Measurements from ENCODE around the gene BRD8. TPM values are rescaled to one million over a fixed set of nuclear protein-coding genes. Genes with fewer than 3 reads are reported as not detected.

BRD8 gene
- total and polyA plus RNA-seq, 2 donors (not counting 3 experiments of a cell fraction or from before 2014, with no cell fraction given) = 38.2 to 73.7 TPM

- POLR2A ChIA-PET = no interaction called here
- no peaks in the 10 kb centered on the region for H3K9me1 ChIP-seq (replicated peaks; ENCODE audit: control insufficient read depth, extremely low read depth, insufficient read depth, low read length)
- TF ChIP-seq POLR2AphosphoS5 (IDR thresholded peaks at IDR 0.05; ENCODE audit: insufficient read depth, low read depth, low read length) (no peak), MYC (IDR thresholded peaks at IDR 0.05; ENCODE audit: low read depth, low read length) (no peak), FOS (IDR thresholded peaks at IDR 0.05; ENCODE audit: borderline replicate concordance, insufficient read depth, low read length) (no peak), POLR2A (IDR thresholded peaks at IDR 0.05; ENCODE audit: low read depth, low read length) (no peak), GATA2 (IDR thresholded peaks at IDR 0.05; ENCODE audit: insufficient read depth, insufficient read length, low read depth, low read length) (no peak)
- TF ChIP-seq, protein P1, sequence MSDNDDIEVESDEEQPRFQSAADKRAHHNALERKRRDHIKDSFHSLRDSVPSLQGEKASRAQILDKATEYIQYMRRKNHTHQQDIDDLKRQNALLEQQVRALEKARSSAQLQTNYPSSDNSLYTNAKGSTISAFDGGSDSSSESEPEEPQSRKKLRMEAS (IDR thresholded peaks at IDR 0.05; ENCODE audit: insufficient read depth, insufficient read length) = no peak
- peak overlapping the region; percentile 13 for H3K4me2 ChIP-seq (ENCODE audit: insufficient read depth, low read length)
- no peak overlapping the region for H3K9ac ChIP-seq (replicated peaks; ENCODE audit: extremely low read depth, insufficient read depth, low read length)
- CTCF ChIA-PET = interaction anchor here (1.2 to 2.1 kb wide), 4 partner anchors 38 to 361 kb away, joined by 4 to 6 read pairs (median 5); no protein-coding TSS in a partner anchor
- H3K9me3 ChIP-seq (replicated peaks; ENCODE audit: control insufficient read depth, insufficient read depth, low read length) = no peaks in the 10 kb centered on the region
- H4K20me1 ChIP-seq (replicated peaks; ENCODE audit: control insufficient read depth, extremely low read depth, insufficient read depth, low read length) = no peaks in the 10 kb centered on the region
- dilution Hi-C loops (cut with MboI; ENCODE audit: extremely low pct_ligation_motif_present, low sequenced_read_pairs) = no loop called here
- no peaks in the 10 kb centered on the region for H3K27me3 ChIP-seq (ENCODE audit: control insufficient read depth in 2 of 2, insufficient read depth in 2 of 2, low read length in 2 of 2)
- no peak overlapping the region for H2AFZ ChIP-seq (ENCODE audit: low read depth, low read length)
- intact Hi-C loops (cut with micrococcal nuclease) = no loop called here
- DNase-seq (ENCODE audit: low read depth, low spot score) (no peak), FAIRE-seq (no peak)
- H3K4me3 ChIP-seq (replicated peaks in 1 of 3; ENCODE audit: insufficient read depth in 1 of 3, low read depth in 1 of 3, low read length in 3 of 3) = no peak overlapping the region
- peaks cover 5% of the 10 kb centered on the region for H3K4me1 ChIP-seq (ENCODE audit: control insufficient read depth, extremely low read depth, insufficient read depth, low read length)
- no peaks in the 10 kb centered on the region for H3K79me2 ChIP-seq (ENCODE audit: control insufficient read depth, insufficient read depth, low read length)
- no TSS peak for BruUV-seq (replicated peaks)
- H3K27ac ChIP-seq (ENCODE audit: insufficient read depth, low read depth, low read length) = no peak overlapping the region
- no peaks in the 10 kb centered on the region for H3K36me3 ChIP-seq (ENCODE audit: control insufficient read depth in 2 of 2, extremely low read depth in 1 of 2, insufficient read depth in 2 of 2, low read length in 2 of 2)
These were observed 38.7 kb downstream of the BRD8 start for GRCh38 chr5:138139781-138140090.

- no peaks in the 10 kb centered on the region for H3K36me3 ChIP-seq (ENCODE audit: control insufficient read depth in 2 of 2, extremely low read depth in 1 of 2, insufficient read depth in 2 of 2, low read length in 2 of 2)
- H3K27ac ChIP-seq (ENCODE audit: insufficient read depth, low read depth, low read length) = no peak within 1 kb of the TSS
- peak within 1 kb of the TSS in 2 of 3 experiments; percentile 44 to 74 for H3K4me3 ChIP-seq (replicated peaks in 1 of 3; ENCODE audit: insufficient read depth in 1 of 3, low read depth in 1 of 3, low read length in 3 of 3)
- ChIA-PET POLR2A (no interaction called here), CTCF (interaction anchor here (1.2 to 2.1 kb wide), 4 partner anchors 38 to 360 kb away, joined by 4 to 6 read pairs (median 5); no protein-coding TSS in a partner anchor)
- H3K27me3 ChIP-seq (ENCODE audit: control insufficient read depth in 2 of 2, insufficient read depth in 2 of 2, low read length in 2 of 2) = no peaks in the 10 kb centered on the region
- DNase-seq (ENCODE audit: low read depth, low spot score) (peak; percentile 64), FAIRE-seq (peak; percentile 49)
- peaks cover 5% of the 10 kb centered on the region for H3K4me1 ChIP-seq (ENCODE audit: control insufficient read depth, extremely low read depth, insufficient read depth, low read length)
- H2AFZ ChIP-seq (ENCODE audit: low read depth, low read length) = peak within 1 kb of the TSS; percentile 61
- no peaks in the 10 kb centered on the region for H4K20me1 ChIP-seq (replicated peaks; ENCODE audit: control insufficient read depth, extremely low read depth, insufficient read depth, low read length)
- intact Hi-C loops (cut with micrococcal nuclease) = no loop called here
- dilution Hi-C loops (cut with MboI; ENCODE audit: extremely low pct_ligation_motif_present, low sequenced_read_pairs) = no loop called here
- no peaks in the 10 kb centered on the region for H3K9me3 ChIP-seq (replicated peaks; ENCODE audit: control insufficient read depth, insufficient read depth, low read length)
- peak within 1 kb of the TSS; percentile 50 for H3K4me2 ChIP-seq (ENCODE audit: insufficient read depth, low read length)
- no peaks in the 10 kb centered on the region for H3K9me1 ChIP-seq (replicated peaks; ENCODE audit: control insufficient read depth, extremely low read depth, insufficient read depth, low read length)
- BruUV-seq (replicated peaks) = no TSS peak
- TF ChIP-seq POLR2AphosphoS5 (IDR thresholded peaks at IDR 0.05; ENCODE audit: insufficient read depth, low read depth, low read length) = no peak
- TF ChIP-seq POLR2A (IDR thresholded peaks at IDR 0.05; ENCODE audit: low read depth, low read length) = no peak
- no peaks in the 10 kb centered on the region for H3K79me2 ChIP-seq (ENCODE audit: control insufficient read depth, insufficient read depth, low read length)
- H3K9ac ChIP-seq (replicated peaks; ENCODE audit: extremely low read depth, insufficient read depth, low read length) = no peak within 1 kb of the TSS
These were observed 39.3 kb downstream of the BRD8 start, which contains the start of gene NME5 for GRCh38 chr5:138138949-138139780. TSS of gene NME5 (minus strand) at chr5:138139428. CDS start at chr5:138138780, 648 bp downstream.

Measured in endothelial cell of umbilical vein (primary cell).